OCI-LY7 (cell line): ENCODE data around the gene GXYLT2. TPM values are rescaled to one million over a fixed set of nuclear protein-coding genes. Genes with fewer than 3 reads are reported as not detected.

Source experiments
- BruUV-seq: library from RNA; stranded (reverse); fragments of 400-500 nt; replicated peaks from 2 replicates; lab custom pipeline; 2021; lab: Mats Ljungman, UMichigan
- CTCF ChIA-PET: fragments of 300-600 bp; sonication (Branson Sonifier 250); formaldehyde crosslinking; loops from one replicate; lab custom pipeline; 2022; ENCODE audit warnings: antibody characterized with exemption; ENCODE audit not compliant: unreplicated experiment; lab: Charles Lee
- POLR2A ChIA-PET: fragments of 300-600 bp; sonication (Branson Sonifier 250); formaldehyde crosslinking; loops from one replicate; lab custom pipeline; 2022; ENCODE audit warnings: antibody characterized with exemption; lab: Charles Lee
- DNase-seq: peaks from one replicate; pipeline ENCODE4 v3.0.0-alpha.2; 2015; ENCODE audit warnings: low spot score
- H2AFZ ChIP-seq: fragments of 200-600 bp; sonication (generic), shearing (Covaris generic); 2 replicates; pipeline ENCODE4 v1.6.1; 2014; ENCODE audit warnings: mild to moderate bottlenecking, antibody characterized with exemption, low read length, moderate library complexity
- H3K27ac ChIP-seq: fragments of 200-600 bp; sonication (generic); 2 replicates; pipeline ENCODE4 v1.5.1; 2014; ENCODE audit warnings: mixed run types, low read depth, mild to moderate bottlenecking, moderate library complexity, low read length, inconsistent platforms; ENCODE audit not compliant: poor library complexity, severe bottlenecking
- H3K36me3 ChIP-seq: fragments of 200-600 bp; sonication (generic); 2 replicates; pipeline ENCODE4 v1.6.1; 2014; ENCODE audit warnings: mild to moderate bottlenecking, antibody characterized with exemption, low read length, moderate library complexity, mixed read lengths; ENCODE audit not compliant: insufficient read depth
- H3K4me1 ChIP-seq: fragments of 200-600 bp; sonication (generic); 2 replicates; pipeline ENCODE4 v1.5.1; 2014; ENCODE audit warnings: mild to moderate bottlenecking, low read length; ENCODE audit not compliant: insufficient read depth, poor library complexity, severe bottlenecking
- H3K4me2 ChIP-seq: fragments of 200-600 bp; sonication (generic); 2 replicates; pipeline ENCODE4 v1.6.1; 2014; ENCODE audit warnings: mild to moderate bottlenecking, low read length
- H3K4me3 ChIP-seq: fragments of 200-600 bp; sonication (generic); 2 replicates; pipeline ENCODE4 v1.5.1; 2014; ENCODE audit warnings: mild to moderate bottlenecking, low read depth, low read length; ENCODE audit not compliant: poor library complexity, severe bottlenecking
- H3K79me2 ChIP-seq: fragments of 200-600 bp; sonication (generic); 2 replicates; pipeline ENCODE4 v1.6.1; 2016; ENCODE audit warnings: low read depth, mild to moderate bottlenecking, low read length, moderate library complexity, mixed read lengths; ENCODE audit not compliant: insufficient read depth
- H3K9me2 ChIP-seq: fragments of 200-600 bp; sonication (generic); 2 replicates; pipeline ENCODE4 v1.6.1; 2016; ENCODE audit warnings: mild to moderate bottlenecking, low read length, mixed read lengths; ENCODE audit not compliant: insufficient read depth
- H3K9me3 ChIP-seq: fragments of 200-600 bp; sonication (generic); 2 replicates; pipeline ENCODE4 v1.6.1; 2014; ENCODE audit warnings: mild to moderate bottlenecking, mixed run types, low read length, mixed read lengths
- H4K20me1 ChIP-seq: fragments of 200-600 bp; sonication (generic); 2 replicates; pipeline ENCODE4 v1.6.1; 2014; ENCODE audit warnings: mild to moderate bottlenecking, antibody characterized with exemption, low read length, moderate library complexity, mixed read lengths; ENCODE audit not compliant: insufficient read depth
- CTCF ChIP-seq: fragments of 200-600 bp; sonication (generic); conservative IDR thresholded peaks from 2 replicates; pipeline ENCODE4 v1.5.1; 2014; ENCODE audit warnings: mild to moderate bottlenecking, antibody characterized with exemption, low read length, moderate library complexity, mixed read lengths
- EZH2phosphoT487 ChIP-seq: fragments of 200-600 bp; sonication (generic); IDR thresholded peaks from 2 replicates; pipeline ENCODE4 v1.6.1; 2018; ENCODE audit warnings: low read depth, borderline replicate concordance, mild to moderate bottlenecking, mixed run types, antibody characterized with exemption, low read length, moderate library complexity, mixed read lengths
- intact Hi-C: fragments of 100-400 bp; cut with micrococcal nuclease; formaldehyde crosslinking; loops from one replicate; pipeline ENCODE4 v1.10.0; 2022; ENCODE audit not compliant: unreplicated experiment
- total RNA-seq, 2 experiments: library from RNA; depleted of rRNA in 1 of 2; stranded (reverse); fragments of >200 nt in 1 of 2; shearing (Covaris generic) in 1 of 2; gene quantifications; 2 replicates each; pipeline ENCODE4 v1.2.3, GENCODE V29; 2014 to 2022

Gene GXYLT2
- total RNA-seq, 2 experiments from 2014 or later: not detected

- no peaks in the 10 kb centered on the region for H3K4me1 ChIP-seq
- no peaks in the 10 kb centered on the region for H3K9me3 ChIP-seq
- intact Hi-C loops: no loop called here
- no peak overlapping the region for H2AFZ ChIP-seq
- H3K9me2 ChIP-seq: no peaks in the 10 kb centered on the region
- no peak overlapping the region for H3K27ac ChIP-seq
- no peak overlapping the region for H3K4me3 ChIP-seq
- H3K79me2 ChIP-seq: no peaks in the 10 kb centered on the region
- TF ChIP-seq EZH2phosphoT487 (no peak), CTCF (no peak)
- no peaks in the 10 kb centered on the region for H3K36me3 ChIP-seq
- DNase-seq: no peak
- ChIA-PET POLR2A (interaction anchor here (0.6 to 1.3 kb wide), 3 partner anchors 14 to 99 kb away, joined by 3 to 6 read pairs (median 4); no protein-coding TSS in a partner anchor), CTCF (no interaction called here)
- BruUV-seq: no TSS peak
- H3K4me2 ChIP-seq: no peak overlapping the region
- H4K20me1 ChIP-seq: no peaks in the 10 kb centered on the region
Measured at GRCh38 chr3:72892081-72892775, 4.4 kb downstream of the GXYLT2 start.

GRCh38 chr3:72892870-72893269 is 5.0 kb downstream of the GXYLT2 start:
- Histone ChIP-seq H2AFZ (no peak overlapping the region), H3K4me3 (no peak overlapping the region), H3K4me1 (no peaks in the 10 kb centered on the region), H3K9me3 (no peaks in the 10 kb centered on the region), H3K27ac (no peak overlapping the region), H3K9me2 (no peaks in the 10 kb centered on the region), H3K4me2 (no peak overlapping the region), H3K79me2 (no peaks in the 10 kb centered on the region), H4K20me1 (no peaks in the 10 kb centered on the region), H3K36me3 (no peaks in the 10 kb centered on the region)
- POLR2A ChIA-PET: interaction anchor here (0.9 kb wide), 1 partner anchor 15 kb away, joined by 3 read pairs; no protein-coding TSS in a partner anchor
- TF ChIP-seq CTCF: peak; percentile 71
- TF ChIP-seq EZH2phosphoT487: no peak
- CTCF ChIA-PET: no interaction called here
- BruUV-seq: no TSS peak
- peak; percentile 10 for DNase-seq
- intact Hi-C loops: no loop called here

- Histone ChIP-seq H3K79me2 (no peaks in the 10 kb centered on the region), H3K36me3 (no peaks in the 10 kb centered on the region), H3K4me2 (no peak overlapping the region), H3K9me3 (no peaks in the 10 kb centered on the region), H2AFZ (no peak overlapping the region), H3K4me1 (no peaks in the 10 kb centered on the region), H3K4me3 (no peak overlapping the region), H4K20me1 (no peaks in the 10 kb centered on the region), H3K27ac (no peak overlapping the region), H3K9me2 (no peaks in the 10 kb centered on the region)
- POLR2A ChIA-PET: interaction anchor here (0.6 to 0.7 kb wide), 2 partner anchors 10 to 100 kb away, joined by 3 to 4 read pairs; no protein-coding TSS in a partner anchor
- TF ChIP-seq CTCF: no peak
- no peak for TF ChIP-seq EZH2phosphoT487
- no TSS peak for BruUV-seq
- no peak for DNase-seq
- CTCF ChIA-PET: interaction anchor here (0.7 kb wide), 1 partner anchor 162 kb away, joined by 3 read pairs; no protein-coding TSS in a partner anchor
- intact Hi-C loops: no loop called here
Measured at GRCh38 chr3:72894976-72895552, 7.2 kb downstream of the GXYLT2 start.
